Activated naive CD8-positive, alpha-beta T cell treated with anti-CD3 and anti-CD28 coated beads, Interleukin-2, amount 10 ng/mL, durations not matched to agents 7 days and 5 days (primary cell): Measurements from ENCODE around the gene ATF3. TPM values are rescaled to one million over a fixed set of nuclear protein-coding genes. Genes with fewer than 3 reads are reported as not detected.

Experiments
- ATAC-seq: fragments of 150-1000 bp; cut with Tn5 transposase; one replicate; pipeline ENCODE4 v1.10.0; 2021; ENCODE audit warnings: low read depth, moderate library complexity
- POLR2A ChIA-PET: fragments of 350-600 bp; sonication (Branson Sonifier 250); formaldehyde crosslinking; loops from one replicate; lab custom pipeline; 2021; ENCODE audit warnings: antibody characterized with exemption; lab: Charles Lee
- DNase-seq: peaks from one replicate; pipeline ENCODE4 v3.0.0; 2021
- H3K27ac Mint-ChIP-seq: one replicate; pipeline ENCODE4 v1.8.0; 2022; ENCODE audit warnings: mild to moderate bottlenecking, mixed read lengths
- H3K27me3 Mint-ChIP-seq: one replicate; pipeline ENCODE4 v1.8.0; 2022; ENCODE audit warnings: mild to moderate bottlenecking, moderate library complexity, mixed read lengths
- H3K36me3 Mint-ChIP-seq: one replicate; pipeline ENCODE4 v1.8.0; 2021; ENCODE audit warnings: mild to moderate bottlenecking, mixed read lengths
- H3K4me1 Mint-ChIP-seq: one replicate; pipeline ENCODE4 v1.8.0; 2021; ENCODE audit warnings: mixed read lengths
- H3K4me3 Mint-ChIP-seq: one replicate; pipeline ENCODE4 v1.8.0; 2022; ENCODE audit warnings: mild to moderate bottlenecking, moderate library complexity, mixed read lengths
- H3K9me3 Mint-ChIP-seq: one replicate; pipeline ENCODE4 v1.8.0; 2021; ENCODE audit warnings: mixed read lengths
- total RNA-seq, 2 experiments: library from RNA; stranded (reverse); gene quantifications; one replicate each; pipeline ENCODE4 v1.2.3, GENCODE V29; 2021

ATF3 gene
- total RNA-seq, 2 experiments from 2014 or later: 13.1 to 13.8 TPM

- H3K4me1 Mint-ChIP-seq: peaks cover 23% of the 10 kb centered on the region
- ATAC-seq (no peak), DNase-seq (no peak)
- no peak overlapping the region for H3K27ac Mint-ChIP-seq
- peaks cover 43% of the 10 kb centered on the region for H3K36me3 Mint-ChIP-seq
- no peaks in the 10 kb centered on the region for H3K9me3 Mint-ChIP-seq
- POLR2A ChIA-PET: interaction anchor here (0.7 to 2.0 kb wide), 4 partner anchors 10 to 34 kb away, joined by 3 to 11 read pairs (median 4); partner anchors contain the start of gene ATF3
- no peaks in the 10 kb centered on the region for H3K27me3 Mint-ChIP-seq
- no peak overlapping the region for H3K4me3 Mint-ChIP-seq
These were observed 10.1 kb downstream of the ATF3 start for GRCh38 chr1:212618466-212619210.

DNA sequence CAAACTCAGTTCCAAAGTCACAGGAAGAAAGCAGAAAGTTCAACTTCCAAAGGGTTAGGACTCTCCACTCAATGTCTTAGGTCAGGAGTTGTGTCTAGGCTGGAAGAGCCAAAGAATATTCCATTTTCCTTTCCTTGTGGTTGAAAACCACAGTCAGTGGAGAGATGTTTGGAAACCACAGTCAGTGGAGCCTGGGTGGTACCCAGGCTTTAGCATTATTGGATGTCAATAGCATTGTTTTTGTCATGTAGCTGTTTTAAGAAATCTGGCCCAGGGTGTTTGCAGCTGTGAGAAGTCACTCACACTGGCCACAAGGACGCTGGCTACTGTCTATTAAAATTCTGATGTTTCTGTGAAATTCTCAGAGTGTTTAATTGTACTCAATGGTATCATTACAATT is 11.7 kb downstream of the ATF3 start:
- H3K27ac Mint-ChIP-seq: no peak overlapping the region
- DNase-seq (no peak), ATAC-seq (no peak)
- H3K9me3 Mint-ChIP-seq: no peaks in the 10 kb centered on the region
- H3K36me3 Mint-ChIP-seq: peaks cover 41% of the 10 kb centered on the region
- no peak overlapping the region for H3K4me3 Mint-ChIP-seq
- POLR2A ChIA-PET: no interaction called here
- peaks cover 17% of the 10 kb centered on the region for H3K4me1 Mint-ChIP-seq
- no peaks in the 10 kb centered on the region for H3K27me3 Mint-ChIP-seq

GRCh38 chr1:212621043-212621948 is 12.7 kb downstream of the ATF3 start:
- Mint-ChIP-seq H3K27ac (peak overlapping the region; percentile 37), H3K36me3 (peaks cover 31% of the 10 kb centered on the region), H3K4me1 (peaks cover 14% of the 10 kb centered on the region), H3K4me3 (no peak overlapping the region), H3K27me3 (peaks cover 5% of the 10 kb centered on the region), H3K9me3 (no peaks in the 10 kb centered on the region)
- POLR2A ChIA-PET: no interaction called here
- ATAC-seq: no peak
- DNase-seq: no peak

DNA sequence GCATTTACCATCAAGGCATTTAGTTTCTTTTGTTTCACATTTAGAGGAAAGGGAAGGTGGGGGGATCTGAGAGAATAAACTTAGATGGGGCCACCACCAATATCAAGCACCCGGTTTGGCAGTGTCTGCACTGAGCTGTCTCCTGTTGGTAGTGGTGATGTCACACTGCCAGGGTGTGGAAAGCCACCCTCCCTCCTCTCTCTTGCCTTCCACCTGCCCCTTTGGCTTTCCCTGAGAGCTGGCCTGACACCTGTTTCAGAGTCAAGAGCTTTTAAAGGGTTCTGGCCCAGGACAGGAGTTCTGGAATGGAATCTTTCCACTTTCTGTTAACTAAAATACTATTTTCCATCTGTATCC is 13.4 kb downstream of the ATF3 start:
- H3K36me3 Mint-ChIP-seq: peaks cover 27% of the 10 kb centered on the region
- peaks cover 14% of the 10 kb centered on the region for H3K4me1 Mint-ChIP-seq
- no peak overlapping the region for H3K4me3 Mint-ChIP-seq
- DNase-seq (no peak), ATAC-seq (no peak)
- no peaks in the 10 kb centered on the region for H3K9me3 Mint-ChIP-seq
- POLR2A ChIA-PET: no interaction called here
- no peak overlapping the region for H3K27ac Mint-ChIP-seq
- peaks cover 8% of the 10 kb centered on the region for H3K27me3 Mint-ChIP-seq

- ATAC-seq: no peak
- H3K36me3 Mint-ChIP-seq: peaks cover 27% of the 10 kb centered on the region
- H3K4me1 Mint-ChIP-seq: peaks cover 14% of the 10 kb centered on the region
- no peak for DNase-seq
- no peak overlapping the region for H3K4me3 Mint-ChIP-seq
- peaks cover 8% of the 10 kb centered on the region for H3K27me3 Mint-ChIP-seq
- no peaks in the 10 kb centered on the region for H3K9me3 Mint-ChIP-seq
- POLR2A ChIA-PET: interaction anchor here (0.9 kb wide), 1 partner anchor 14 kb away, joined by 3 read pairs; no protein-coding TSS in a partner anchor
- peak overlapping the region; percentile 16 for H3K27ac Mint-ChIP-seq
These were observed 13.9 kb downstream of the ATF3 start for GRCh38 chr1:212622467-212622866.

- no peaks in the 10 kb centered on the region for H3K9me3 Mint-ChIP-seq
- no peak overlapping the region for H3K4me3 Mint-ChIP-seq
- no peak overlapping the region for H3K27ac Mint-ChIP-seq
- H3K27me3 Mint-ChIP-seq: peaks cover 10% of the 10 kb centered on the region
- POLR2A ChIA-PET: interaction anchor here (0.9 kb wide), 1 partner anchor 15 kb away, joined by 3 read pairs; no protein-coding TSS in a partner anchor
- peaks cover 14% of the 10 kb centered on the region for H3K4me1 Mint-ChIP-seq
- DNase-seq (no peak), ATAC-seq (no peak)
- H3K36me3 Mint-ChIP-seq: peaks cover 27% of the 10 kb centered on the region
These were observed 14.3 kb downstream of the ATF3 start for GRCh38 chr1:212622906-212623305.

DNA sequence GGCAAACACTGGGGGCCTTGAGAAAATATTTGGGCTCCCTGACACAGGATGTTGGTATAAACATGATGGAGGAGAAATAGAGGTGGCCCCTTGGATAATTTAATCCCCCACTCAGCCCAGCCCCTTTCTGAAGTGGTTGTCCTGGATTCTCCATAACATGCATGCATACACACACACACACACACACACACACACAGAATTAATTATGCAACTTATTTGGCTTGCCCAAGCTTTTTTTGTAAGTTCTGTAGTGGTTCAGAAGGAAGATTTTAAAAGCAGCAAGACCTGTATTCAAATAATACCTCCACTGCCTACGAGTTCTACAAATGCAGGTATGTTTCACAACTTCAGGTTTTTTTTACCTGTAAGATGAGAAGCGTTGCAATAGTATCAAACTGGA is 15.0 kb downstream of the ATF3 start:
- Mint-ChIP-seq H3K4me3 (no peak overlapping the region), H3K27me3 (peaks cover 15% of the 10 kb centered on the region), H3K27ac (no peak overlapping the region), H3K9me3 (no peaks in the 10 kb centered on the region), H3K36me3 (peaks cover 23% of the 10 kb centered on the region), H3K4me1 (peaks cover 14% of the 10 kb centered on the region)
- no peak for ATAC-seq
- DNase-seq: no peak
- POLR2A ChIA-PET: no interaction called here

GRCh38 chr1:212624976-212625501 is 16.5 kb downstream of the ATF3 start:
- H3K4me1 Mint-ChIP-seq: peaks cover 14% of the 10 kb centered on the region
- ATAC-seq (no peak), DNase-seq (no peak)
- H3K9me3 Mint-ChIP-seq: no peaks in the 10 kb centered on the region
- H3K27me3 Mint-ChIP-seq: peaks cover 15% of the 10 kb centered on the region
- H3K27ac Mint-ChIP-seq: no peak overlapping the region
- no peak overlapping the region for H3K4me3 Mint-ChIP-seq
- H3K36me3 Mint-ChIP-seq: peaks cover 14% of the 10 kb centered on the region
- POLR2A ChIA-PET: no interaction called here

DNA sequence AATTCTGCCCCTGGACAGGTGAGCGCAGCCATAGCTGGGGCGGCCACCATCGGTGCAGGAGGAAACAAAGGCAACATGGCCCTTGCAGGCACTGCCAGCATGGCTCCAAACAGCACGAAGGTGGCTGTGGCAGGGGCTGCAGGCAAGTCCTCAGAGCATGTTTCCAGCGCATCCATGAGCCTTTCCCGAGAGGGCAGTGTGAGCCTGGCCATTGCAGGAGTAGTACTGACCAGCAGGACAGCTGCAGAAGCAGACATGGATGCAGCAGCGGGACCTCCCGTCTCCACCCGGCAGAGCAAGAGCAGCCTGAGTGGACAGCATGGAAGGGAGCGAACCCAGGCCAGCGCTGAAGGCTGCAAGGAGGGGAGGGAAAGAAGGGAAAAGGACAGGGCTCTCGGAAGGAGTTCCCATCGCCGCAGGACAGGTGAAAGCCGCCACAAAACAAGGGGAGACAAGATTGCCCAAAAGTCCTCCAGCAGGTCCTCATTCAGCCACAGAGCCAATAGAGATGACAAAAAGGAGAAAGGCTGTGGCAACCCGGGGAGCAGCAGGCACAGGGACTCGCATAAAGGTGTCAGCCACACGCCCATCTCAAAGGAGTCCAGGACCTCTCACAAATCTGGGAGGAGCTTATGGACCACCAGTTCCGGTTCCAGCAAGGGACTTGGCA is 17.4 kb downstream of the ATF3 start:
- Mint-ChIP-seq H3K36me3 (peaks cover 12% of the 10 kb centered on the region), H3K4me1 (peaks cover 11% of the 10 kb centered on the region), H3K27me3 (peaks cover 15% of the 10 kb centered on the region), H3K27ac (no peak overlapping the region), H3K9me3 (no peaks in the 10 kb centered on the region), H3K4me3 (no peak overlapping the region)
- no peak for ATAC-seq
- POLR2A ChIA-PET: no interaction called here
- no peak for DNase-seq

GRCh38 chr1:212628046-212628445 is 19.5 kb downstream of the ATF3 start:
- no peak overlapping the region for H3K27ac Mint-ChIP-seq

GRCh38 chr1:212628813-212629415 is 20.4 kb downstream of the ATF3 start:
- Mint-ChIP-seq H3K9me3 (no peaks in the 10 kb centered on the region), H3K36me3 (no peaks in the 10 kb centered on the region), H3K4me1 (no peaks in the 10 kb centered on the region), H3K4me3 (no peak overlapping the region), H3K27ac (no peak overlapping the region), H3K27me3 (peaks cover 17% of the 10 kb centered on the region)
- POLR2A ChIA-PET: interaction anchor here (0.8 kb wide), 1 partner anchor 11 kb away, joined by 4 read pairs; no protein-coding TSS in a partner anchor
- ATAC-seq (no peak), DNase-seq (no peak)

More at GRCh38 chr1:212628046-212628445, 19.5 kb downstream of the ATF3 start:
- ATAC-seq (no peak), DNase-seq (no peak)
- Mint-ChIP-seq H3K27me3 (peaks cover 17% of the 10 kb centered on the region), H3K36me3 (no peaks in the 10 kb centered on the region), H3K9me3 (no peaks in the 10 kb centered on the region), H3K4me3 (no peak overlapping the region), H3K4me1 (no peaks in the 10 kb centered on the region)
- POLR2A ChIA-PET: no interaction called here

- Mint-ChIP-seq H3K36me3 (peaks cover 3% of the 10 kb centered on the region), H3K4me3 (no peak overlapping the region), H3K27me3 (peaks cover 17% of the 10 kb centered on the region), H3K4me1 (no peaks in the 10 kb centered on the region), H3K27ac (no peak overlapping the region), H3K9me3 (no peaks in the 10 kb centered on the region)
- POLR2A ChIA-PET: interaction anchor here (0.8 kb wide), 1 partner anchor 12 kb away, joined by 4 read pairs; no protein-coding TSS in a partner anchor
- DNase-seq: no peak
- ATAC-seq: no peak
These were observed 21.0 kb downstream of the ATF3 start for GRCh38 chr1:212629450-212630157.
